GM19238 (cell line): Measurements from ENCODE around the gene CUX1.

Source experiments
- DNase-seq: peaks from one replicate; pipeline ENCODE4 v3.0.0; 2011; ENCODE audit warnings: low spot score; ENCODE audit not compliant: insufficient read length

Gene CUX1

GRCh38 chr7:102068846-102069245, 251.4 kb downstream of the CUX1 start:
- no peak for DNase-seq

DNA sequence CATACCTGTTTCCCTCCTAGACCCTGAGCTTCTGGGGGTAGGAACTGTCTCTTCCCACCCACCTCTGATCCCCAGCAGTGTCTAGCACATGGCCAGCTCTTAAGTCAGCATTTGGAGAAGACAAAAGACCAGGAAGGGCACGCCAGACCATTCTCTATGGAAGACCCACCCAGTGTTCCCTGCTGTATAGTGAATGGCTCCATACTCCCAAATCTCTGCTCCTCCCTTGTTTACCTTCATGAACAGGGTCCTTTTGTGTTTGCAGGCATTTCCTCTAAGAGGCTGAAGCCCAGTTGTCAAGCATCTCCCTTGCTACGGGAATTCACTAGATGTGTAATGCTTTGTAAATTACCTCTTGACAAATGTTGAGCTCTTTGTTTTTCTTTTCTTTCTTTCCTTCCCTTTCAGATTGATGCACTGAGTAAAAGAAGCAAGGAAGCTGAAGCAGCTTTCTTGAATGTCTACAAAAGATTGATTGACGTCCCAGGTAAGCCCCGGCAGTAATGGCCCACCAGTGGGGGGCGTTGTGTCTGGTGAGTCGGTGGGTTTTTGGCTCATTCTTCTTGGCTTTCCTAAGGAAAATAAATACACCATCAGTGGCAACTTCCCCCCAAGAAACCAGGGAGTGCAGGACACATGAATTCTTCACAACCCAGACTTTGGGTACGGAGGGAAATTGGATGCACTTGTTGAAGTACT, 252.7 kb downstream of the CUX1 start:
- DNase-seq = no peak

DNA sequence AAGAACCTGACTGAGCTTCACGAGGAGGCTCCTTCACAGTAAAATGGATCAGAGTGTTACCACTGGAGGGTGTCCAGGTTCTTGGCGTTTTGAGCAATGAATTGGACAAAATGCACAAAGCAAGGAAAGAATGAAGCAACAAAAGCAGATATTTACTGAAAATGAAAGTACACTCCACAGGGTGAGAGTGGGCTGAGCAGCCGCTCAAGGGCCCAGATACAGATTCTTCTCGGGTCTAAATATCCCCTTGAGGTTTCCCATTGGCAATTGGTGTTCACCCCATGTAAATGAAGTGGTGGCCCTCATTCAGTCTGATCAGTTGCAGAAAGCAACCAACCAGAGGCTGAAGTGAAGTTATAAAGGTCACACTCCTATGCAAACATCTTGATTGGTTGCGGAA, 254.6 kb downstream of the CUX1 start:
- DNase-seq = no peak

- DNase-seq = no peak
These were observed 255.3 kb downstream of the CUX1 start for GRCh38 chr7:102072636-102073209.

GRCh38 chr7:102073931-102074880, 256.8 kb downstream of the CUX1 start:
- DNase-seq = no peak

DNA sequence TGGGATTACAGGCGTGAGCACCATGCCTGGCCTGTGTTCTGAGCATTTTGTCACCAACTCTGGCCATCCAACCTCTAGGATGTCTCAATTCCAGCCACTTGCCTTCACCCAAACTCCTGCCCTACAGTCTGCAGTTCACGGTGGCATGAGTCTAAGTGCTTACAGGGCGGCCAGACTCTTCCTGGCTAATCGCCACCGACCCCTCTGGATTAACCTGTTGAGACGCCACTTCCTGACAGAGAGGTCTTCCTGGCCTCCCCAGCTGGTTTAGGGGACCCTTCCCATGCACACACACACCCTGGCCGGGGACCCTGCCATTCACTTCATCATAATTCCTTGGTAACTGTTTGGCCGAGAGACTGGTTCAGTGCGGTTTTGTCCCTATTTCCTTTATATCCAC, 257.7 kb downstream of the CUX1 start:
- DNase-seq = no peak

DNA sequence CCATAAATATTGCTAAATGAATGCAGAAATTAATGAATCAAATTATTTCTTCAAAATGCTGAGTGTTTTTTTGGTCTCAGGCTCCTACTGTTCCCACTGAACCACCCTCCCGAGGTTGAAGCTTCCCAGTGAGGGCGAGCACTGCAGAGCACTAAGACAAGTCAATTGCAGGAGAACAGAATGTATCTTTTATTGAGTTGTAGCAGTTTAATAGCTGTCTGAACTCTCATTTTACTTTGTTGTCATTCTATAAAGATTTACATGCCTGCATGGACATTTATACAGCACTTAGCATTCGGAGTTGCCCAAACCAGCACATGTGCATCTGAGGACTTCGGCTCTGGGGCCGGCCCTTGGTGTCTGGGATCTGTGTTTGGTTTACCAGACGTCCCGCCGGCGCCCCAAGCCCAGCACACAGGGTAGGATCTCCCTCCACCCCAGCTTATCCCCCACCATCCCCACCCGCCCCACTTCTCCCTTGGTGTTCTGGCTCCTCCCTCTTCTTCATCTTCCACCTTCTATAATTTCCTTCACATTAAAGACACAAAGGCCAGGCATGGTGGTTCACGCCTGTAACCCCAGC, 258.2 kb downstream of the CUX1 start:
- no peak for DNase-seq

GRCh38 chr7:102077081-102077480, 259.7 kb downstream of the CUX1 start:
- no peak for DNase-seq

DNA sequence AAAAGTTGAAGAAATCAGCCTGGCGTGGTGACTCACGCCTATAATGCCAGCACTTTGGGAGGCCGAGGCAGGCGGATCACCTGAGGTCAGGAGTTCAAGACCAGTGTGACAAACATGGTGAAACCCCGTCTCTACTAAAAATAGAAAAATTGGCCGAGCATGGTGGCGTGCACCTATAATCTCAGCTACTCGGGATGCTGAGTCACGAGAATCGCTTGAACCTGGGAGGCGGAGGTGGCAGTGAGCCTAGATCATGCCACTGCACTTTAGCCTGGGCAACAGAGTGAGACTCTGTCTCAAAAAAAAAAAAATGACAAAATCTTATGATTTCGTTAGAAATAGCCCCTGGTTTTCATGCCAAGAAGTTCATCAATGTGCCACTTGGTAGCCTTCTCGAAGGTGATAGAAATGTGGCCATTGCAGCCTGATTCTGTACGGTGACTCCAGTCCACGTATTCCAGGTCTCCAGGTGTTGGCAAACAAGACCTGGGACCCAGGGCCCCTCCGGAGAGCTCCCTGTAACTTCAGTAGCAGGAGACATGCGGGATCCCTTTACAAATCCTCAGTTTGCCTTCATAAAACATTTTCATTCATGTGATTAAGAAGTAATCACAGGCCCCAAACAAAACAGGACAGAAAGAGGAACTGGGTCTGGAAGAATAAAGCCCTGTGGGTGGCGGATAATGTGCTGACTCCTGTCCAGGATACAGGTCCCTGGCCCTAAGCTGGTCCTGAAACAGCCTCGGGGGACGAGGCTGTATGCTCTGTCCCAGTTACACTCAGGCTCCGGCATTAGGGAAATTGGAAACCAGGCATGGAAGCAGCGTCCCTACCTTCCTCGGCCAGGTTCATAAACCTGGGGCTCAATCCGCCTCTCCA, 262.0 kb downstream of the CUX1 start:
- no peak for DNase-seq

DNA sequence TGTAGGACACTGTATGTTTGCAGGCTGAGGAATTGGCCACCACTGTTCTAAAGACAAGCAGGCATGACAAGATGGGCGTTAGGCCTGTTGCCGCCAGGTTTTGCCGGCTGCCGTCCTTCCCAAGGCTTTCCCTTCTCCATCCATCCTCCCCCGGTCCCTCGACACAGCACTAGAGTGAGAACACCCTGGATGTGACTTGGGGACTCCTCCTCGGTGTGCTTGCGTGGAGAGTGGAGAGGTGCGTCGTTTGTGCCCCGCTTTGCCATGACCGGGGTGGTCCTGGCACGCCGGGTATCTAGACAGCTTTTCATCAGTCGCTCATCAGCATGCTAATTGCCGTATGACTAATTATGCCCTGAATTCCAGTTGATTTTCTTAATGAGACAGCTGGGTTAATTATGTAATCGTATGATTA, 262.6 kb downstream of the CUX1 start:
- no peak for DNase-seq

- no peak for DNase-seq
These were observed 263.2 kb downstream of the CUX1 start for GRCh38 chr7:102080434-102081243.

- no peak for DNase-seq
These were observed 263.8 kb downstream of the CUX1 start for GRCh38 chr7:102081244-102081627.

DNA sequence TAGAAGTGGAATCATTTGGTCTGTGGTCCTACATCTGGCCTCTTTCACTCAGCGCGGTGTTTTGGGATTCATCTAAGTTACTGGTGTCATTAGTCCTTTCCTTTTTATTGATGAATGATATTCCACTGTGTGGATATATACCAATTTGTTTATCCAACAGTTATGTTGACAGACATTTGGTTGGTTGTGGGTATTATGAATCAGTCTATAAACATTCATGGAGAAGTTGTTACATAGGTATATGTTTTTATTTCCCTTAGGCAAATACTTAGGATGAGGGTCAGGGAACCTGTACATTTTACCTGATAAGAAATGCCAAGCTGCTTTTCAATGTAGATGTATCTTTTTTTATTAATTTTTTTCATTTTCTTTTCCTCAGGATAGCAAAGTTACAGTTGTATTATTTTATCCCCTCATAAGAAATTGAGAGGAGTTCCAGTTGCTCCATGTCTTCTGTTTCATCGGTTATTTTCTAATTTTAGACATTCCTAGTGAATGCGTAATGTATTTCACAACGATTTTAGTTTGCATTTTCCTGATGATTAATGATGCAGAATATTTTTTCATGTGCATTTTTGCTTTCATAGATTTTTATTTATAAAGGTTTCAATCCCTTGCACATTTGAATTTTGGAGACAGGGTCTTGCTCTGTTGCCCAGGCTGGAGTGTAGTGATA, 265.4 kb downstream of the CUX1 start:
- DNase-seq = no peak

GRCh38 chr7:102085218-102085772, 267.9 kb downstream of the CUX1 start:
- no peak for DNase-seq

- no peak for DNase-seq
These were observed 272.0 kb downstream of the CUX1 start for GRCh38 chr7:102089175-102090098.

DNA sequence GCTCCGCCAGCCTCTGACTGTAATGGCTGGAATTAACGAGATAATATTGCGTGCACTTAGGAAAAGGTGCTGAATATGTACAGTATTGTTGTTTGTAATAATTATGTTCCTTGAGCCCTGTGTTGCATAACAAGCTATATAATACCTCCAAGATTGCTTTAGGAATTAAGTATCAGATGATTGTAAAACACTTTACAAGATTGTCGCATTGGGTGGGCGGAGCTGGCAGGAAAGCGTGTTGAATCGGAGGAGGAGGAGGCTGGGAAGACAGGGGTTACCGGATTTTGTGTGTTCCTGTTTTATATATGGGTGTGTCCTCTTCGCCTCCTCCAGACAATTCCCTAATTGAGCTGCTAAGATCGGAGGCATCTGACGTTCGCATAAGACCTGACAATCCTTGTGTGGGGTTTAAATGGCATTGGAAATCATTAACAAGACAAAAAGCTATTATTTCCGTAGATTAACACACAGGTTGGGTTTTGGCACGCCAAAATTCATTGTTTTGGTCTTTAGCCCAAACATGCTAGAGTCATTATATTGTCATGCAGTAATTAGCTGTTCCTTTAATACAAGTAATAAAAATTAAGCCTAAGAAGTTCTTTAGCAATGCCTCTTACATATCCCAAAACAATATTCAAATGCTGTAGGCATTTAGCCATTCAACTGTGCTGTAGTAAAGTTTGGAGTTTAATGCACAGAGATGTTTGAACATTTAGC, 276.3 kb downstream of the CUX1 start:
- no peak for DNase-seq

DNA sequence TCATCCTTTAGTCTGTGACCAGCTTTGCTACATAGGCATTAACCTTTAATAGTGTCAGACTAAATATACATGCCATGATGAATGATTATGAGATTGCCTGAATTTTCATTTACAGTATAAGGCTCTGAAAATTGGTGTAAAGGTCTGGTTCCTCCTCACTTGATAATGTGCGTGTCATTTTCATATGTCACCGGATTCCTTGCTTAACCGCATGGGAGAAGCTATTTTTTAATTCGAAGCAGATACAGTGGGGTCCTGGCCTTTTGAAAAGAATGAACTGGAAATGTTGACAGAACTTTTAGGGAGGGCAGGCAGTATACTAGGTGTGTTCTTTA, 276.9 kb downstream of the CUX1 start:
- no peak for DNase-seq
